Activated CD4-positive, CD25-positive, alpha-beta regulatory T cell (primary cell): Measurements from ENCODE around the gene IRF2BP1.
"Not testable (repeated sequence)": the region's sequence is repeated elsewhere in the genome, so short reads cannot be mapped to it uniquely, and the experiment has no call there.

ENCODE experiments used
- DNase-seq, 4 experiments: peaks; one replicate each; lab custom pipeline; 2025; lab: John Stamatoyannopoulos, UW

The IRF2BP1 gene

GRCh38 chr19:45901912-45902650 lies 16.1 kb upstream of the IRF2BP1 start, which contains the start of gene MYPOP:
MYPOP (minus strand) TSS chr19:45902613; CDS start chr19:45901773, 840 bp downstream.
- no peak for DNase-seq

DNA sequence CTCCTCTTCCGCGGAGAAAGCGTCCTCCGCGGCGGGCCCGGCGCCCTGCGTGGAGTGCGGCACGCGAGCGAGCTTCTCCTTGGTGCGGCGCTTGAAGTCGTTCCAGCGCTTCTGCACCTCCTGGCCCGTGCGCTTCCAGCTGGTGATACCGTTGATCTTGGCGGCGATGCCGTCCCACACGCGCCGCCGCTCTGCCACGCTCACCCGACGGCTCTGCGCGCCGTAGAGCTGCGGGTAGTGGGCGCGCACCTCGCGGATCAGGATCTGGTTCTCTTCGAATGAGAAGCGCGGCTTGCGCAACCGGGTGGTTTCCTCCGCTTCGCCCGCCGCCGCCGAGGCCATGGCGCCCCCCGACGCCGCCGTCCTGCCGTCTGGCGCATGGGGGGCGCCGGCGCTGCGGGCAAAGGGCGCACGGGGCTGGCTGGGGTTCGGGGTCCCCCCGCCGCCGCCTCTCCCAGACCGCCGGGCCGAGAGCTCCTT lies 15.5 kb upstream of the IRF2BP1 start:
- no peak for DNase-seq

DNA sequence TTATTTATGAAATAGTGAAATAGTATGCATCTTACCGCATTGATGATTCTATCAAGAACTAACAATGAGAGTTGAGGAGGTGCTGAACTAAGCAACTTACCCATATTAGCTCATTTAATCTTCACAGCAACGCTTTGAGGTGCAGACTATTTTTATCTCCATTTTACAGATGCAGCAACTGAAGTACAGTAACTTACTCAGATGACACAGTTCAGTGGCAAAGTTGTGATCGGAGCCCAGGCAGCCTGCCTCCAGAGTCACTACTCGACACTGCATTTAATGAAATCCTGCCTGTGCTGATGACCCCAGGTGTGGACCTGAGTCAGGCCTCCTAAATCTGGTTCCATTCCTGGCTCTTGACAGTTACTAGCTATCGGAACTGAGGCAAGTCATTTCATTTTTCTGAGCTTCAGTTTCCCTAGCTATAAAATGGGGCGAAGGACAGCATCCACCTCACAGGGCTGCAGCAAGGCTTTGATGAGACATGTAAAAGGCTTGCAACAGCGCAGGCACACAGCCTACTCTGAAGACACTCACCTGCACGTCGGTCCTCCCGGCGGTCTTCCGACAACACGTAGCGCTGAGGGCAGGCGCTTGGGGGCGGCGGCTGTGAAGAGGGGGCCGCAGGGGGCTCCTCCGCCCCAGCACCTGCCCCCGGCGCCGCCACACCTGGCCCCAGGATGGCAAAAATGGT lies 14.9 kb upstream of the IRF2BP1 start:
- DNase-seq = no peak

- DNase-seq = no peak
Observed at GRCh38 chr19:45899919-45900589, 14.1 kb upstream of the IRF2BP1 start.

DNA sequence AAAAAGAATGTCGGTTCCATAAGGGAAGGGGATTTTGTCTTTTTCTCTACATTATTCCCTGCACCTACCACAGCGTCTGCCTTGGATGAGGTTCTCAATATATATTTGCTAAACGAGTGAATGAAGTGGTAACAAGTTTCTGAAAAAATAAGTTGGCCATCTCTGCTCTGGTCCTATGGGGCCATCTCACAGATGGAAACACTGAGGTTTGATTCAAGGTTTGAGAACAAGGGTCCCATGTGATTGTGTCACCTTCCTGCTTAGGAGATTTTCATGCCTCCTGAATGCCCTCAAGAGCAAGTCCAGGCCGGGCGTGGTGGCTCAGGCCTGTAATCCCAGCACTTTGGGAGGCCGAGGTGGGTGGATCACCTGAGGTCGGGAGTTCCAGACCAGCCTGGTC lies 13.3 kb upstream of the IRF2BP1 start:
- no peak for DNase-seq

GRCh38 chr19:45897261-45897812 lies 11.4 kb upstream of the IRF2BP1 start:
- DNase-seq = no peak

DNA sequence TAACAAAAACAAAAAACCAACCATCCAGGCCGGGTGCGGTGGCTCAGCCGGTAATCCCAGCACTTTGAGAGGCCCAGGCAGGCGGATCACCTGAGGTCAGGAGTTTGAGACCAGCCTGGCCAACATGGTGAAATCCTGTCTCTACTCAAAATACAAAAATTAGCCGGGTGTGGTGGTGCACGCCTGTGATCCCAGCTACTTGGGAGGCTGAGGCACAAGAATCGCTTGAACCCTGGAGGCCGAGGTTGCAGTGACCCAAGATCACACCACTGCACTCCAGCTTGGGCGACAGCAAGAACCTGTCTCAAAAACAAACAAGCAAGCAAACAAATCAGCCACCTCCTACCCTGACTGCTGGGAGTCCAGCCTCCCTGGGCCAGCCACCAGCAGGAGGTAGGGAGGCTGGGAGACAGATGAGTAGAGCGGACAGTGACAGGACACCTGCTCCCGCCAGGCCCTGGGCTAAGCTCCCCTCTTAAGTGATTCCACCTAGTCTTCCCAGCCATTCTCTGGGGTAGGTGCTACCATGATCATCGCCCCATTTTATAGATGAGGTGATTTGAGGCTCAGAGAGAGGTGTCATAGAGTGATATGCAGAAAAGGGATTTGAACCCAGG lies 10.2 kb upstream of the IRF2BP1 start:
- DNase-seq = not testable (repeated sequence)

GRCh38 chr19:45895519-45895972 lies 9.6 kb upstream of the IRF2BP1 start:
- no peak for DNase-seq

- no peak for DNase-seq
Observed at GRCh38 chr19:45890877-45891276, 4.9 kb upstream of the IRF2BP1 start.

DNA sequence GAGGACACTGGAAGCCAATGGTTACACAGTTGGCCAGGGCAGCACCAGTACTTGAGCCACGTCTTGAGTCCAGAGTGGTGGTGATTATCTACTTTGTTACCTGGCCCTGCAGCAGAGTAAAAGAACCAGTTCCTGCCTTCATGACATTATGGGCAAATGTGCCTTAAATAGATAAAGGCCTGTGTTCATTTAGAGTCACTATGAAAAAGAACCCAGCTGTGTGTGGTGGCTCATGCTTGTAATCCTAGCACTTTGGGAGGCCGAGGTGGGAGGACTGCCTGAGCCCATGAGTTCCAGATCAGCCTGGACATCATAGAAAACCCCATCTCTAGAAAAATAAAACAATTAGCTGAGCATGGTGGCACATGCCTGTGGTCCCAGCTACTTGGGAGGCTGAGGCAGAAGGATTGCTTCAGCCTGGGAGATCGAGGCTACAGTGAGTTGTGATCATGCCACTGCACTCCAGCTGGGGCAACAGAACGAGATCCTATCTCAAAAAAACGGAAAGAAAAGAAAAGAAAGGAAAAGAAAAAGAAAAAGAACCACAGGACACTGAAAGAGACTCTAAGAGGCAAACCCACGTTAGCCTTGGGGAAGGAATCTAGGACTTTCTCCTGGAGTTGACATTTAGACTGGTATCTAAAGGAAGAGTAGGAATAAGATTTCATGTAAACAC lies 3.4 kb upstream of the IRF2BP1 start:
- no peak for DNase-seq

- DNase-seq = no peak
Observed at GRCh38 chr19:45887200-45887710, 1.3 kb upstream of the IRF2BP1 start.

GRCh38 chr19:45886427-45887199 lies 672 bp upstream of the IRF2BP1 start:
- peak; percentile 67 to 75 (median 71) for DNase-seq

- DNase-seq = no peak
Observed at GRCh38 chr19:45884682-45885555, 1.0 kb downstream of the IRF2BP1 start.

GRCh38 chr19:45883881-45884681 lies 1.9 kb downstream of the IRF2BP1 start:
- DNase-seq = no peak

GRCh38 chr19:45883586-45883880 lies 2.4 kb downstream of the IRF2BP1 start:
- DNase-seq = no peak

- DNase-seq = peak; percentile 62 to 76 (median 67)
Observed at GRCh38 chr19:45882652-45883585, 3.0 kb downstream of the IRF2BP1 start.

- DNase-seq = no peak
Observed at GRCh38 chr19:45881909-45882528, 3.9 kb downstream of the IRF2BP1 start.
